ENCODE measurements around the gene TBC1D24.

TBC1D24 gene

GRCh38 chr16:2483939-2484897, 9.3 kb downstream of the TBC1D24 start:
- DNase-seq, result no peak

- DNase-seq, result no peak
Observed at GRCh38 chr16:2484898-2485508, 10.1 kb downstream of the TBC1D24 start.

GRCh38 chr16:2485811-2486507, 11.0 kb downstream of the TBC1D24 start:
- DNase-seq, result no peak

GRCh38 chr16:2486645-2487516, 12.0 kb downstream of the TBC1D24 start:
- peak; percentile 78 for DNase-seq

GRCh38 chr16:2487517-2487842, 12.6 kb downstream of the TBC1D24 start:
- no peak for DNase-seq

- DNase-seq, result no peak
Observed at GRCh38 chr16:2487903-2488531, 13.1 kb downstream of the TBC1D24 start.

GRCh38 chr16:2489581-2489980, 14.7 kb downstream of the TBC1D24 start:
- DNase-seq, result no peak

GRCh38 chr16:2490190-2491105, 15.5 kb downstream of the TBC1D24 start:
- DNase-seq, result no peak

GRCh38 chr16:2492292-2492691, 17.4 kb downstream of the TBC1D24 start:
- DNase-seq, result no peak

- no peak for DNase-seq
Observed at GRCh38 chr16:2493605-2494004, 18.7 kb downstream of the TBC1D24 start.

- no peak for DNase-seq
Observed at GRCh38 chr16:2494616-2495015, 19.7 kb downstream of the TBC1D24 start.

GRCh38 chr16:2495041-2495440, 20.1 kb downstream of the TBC1D24 start:
- DNase-seq, result no peak

- DNase-seq, result no peak
Observed at GRCh38 chr16:2496223-2497115, 21.5 kb downstream of the TBC1D24 start.

GRCh38 chr16:2497116-2497630, 22.2 kb downstream of the TBC1D24 start:
- no peak for DNase-seq

GRCh38 chr16:2497695-2498484, 23.0 kb downstream of the TBC1D24 start:
- DNase-seq, result no peak

- no peak for DNase-seq
Observed at GRCh38 chr16:2498531-2499253, 23.8 kb downstream of the TBC1D24 start.

GRCh38 chr16:2499454-2499853, 24.5 kb downstream of the TBC1D24 start:
- no peak for DNase-seq

GRCh38 chr16:2499890-2500429, 25.0 kb downstream of the TBC1D24 start:
- no peak for DNase-seq

All from stimulated activated CD4-positive, alpha-beta T cell treated with anti-CD3 and anti-CD28 coated beads, Interleukin-4, amount 100 ng/mL, for 24 hours (primary cell).